K562 (cell line): ENCODE measurements around the gene KCNK4. TPM values are rescaled to one million over a fixed set of nuclear protein-coding genes. Genes with fewer than 3 reads are reported as not detected.

ENCODE experiments used
- BCOR ChIP-seq: fragments of 450-650 bp; IDR thresholded peaks from 2 replicates; pipeline ENCODE4 v1.6.1; 2016
- BRD4 ChIP-seq: fragments of 200-600 bp; sonication (generic); IDR thresholded peaks from 2 replicates; pipeline ENCODE4 v1.6.1; 2017; ENCODE audit warnings: inconsistent platforms
- CREB3 ChIP-seq: fragments of 450-650 bp; conservative IDR thresholded peaks from 2 replicates; pipeline ENCODE4 v1.6.1; 2016; ENCODE audit warnings: missing genetic modification characterization, low read depth, mild to moderate bottlenecking, missing compliant biosample characterization, moderate library complexity
- EZH2 ChIP-seq: IDR thresholded peaks from 2 replicates; pipeline ENCODE4 v1.6.1; 2012; ENCODE audit warnings: low read depth, mild to moderate bottlenecking, inconsistent platforms, low read length, borderline replicate concordance
- GATAD2A ChIP-seq: fragments of 450-650 bp; IDR thresholded peaks from 2 replicates; pipeline ENCODE4 v1.6.1; 2017
- HDAC3 ChIP-seq: fragments of 450-650 bp; IDR thresholded peaks from 2 replicates; pipeline ENCODE4 v1.6.1; 2018; ENCODE audit warnings: borderline replicate concordance, mild to moderate bottlenecking, moderate library complexity; ENCODE audit not compliant: partially characterized antibody
- HMGXB4 ChIP-seq: sonication (generic); formaldehyde crosslinking; IDR thresholded peaks from 2 replicates; pipeline ENCODE4 v1.8.1; 2023; ENCODE audit warnings: mild to moderate bottlenecking, missing genetic modification reagents
- IRF9 ChIP-seq: fragments of 450-650 bp; IDR thresholded peaks from 2 replicates; pipeline ENCODE4 v1.6.1; 2016; ENCODE audit warnings: missing biosample characterization, missing genetic modification characterization
- KDM1A ChIP-seq, 2 experiments: fragments of 450-650 bp; IDR thresholded peaks; 2 replicates each; pipeline ENCODE4 v1.6.1; 2016; ENCODE audit warnings: mild to moderate bottlenecking in 2 of 2
- KDM5B ChIP-seq: fragments of 200-600 bp; sonication (generic); IDR thresholded peaks from 2 replicates; pipeline ENCODE4 v1.6.1; 2012; ENCODE audit warnings: low read depth, mild to moderate bottlenecking, moderate library complexity, low read length, control low read depth, inconsistent platforms; ENCODE audit not compliant: insufficient replicate concordance
- KLF16 ChIP-seq: IDR thresholded peaks from 2 replicates; pipeline ENCODE4 v1.6.1; 2016; ENCODE audit warnings: antibody characterized with exemption
- KLF6 ChIP-seq: fragments of 250-450 bp; sonication (Bioruptor Pico); IDR thresholded peaks from 2 replicates; pipeline ENCODE4 v1.4.0; 2020; ENCODE audit warnings: mild to moderate bottlenecking, moderate library complexity, borderline replicate concordance
- MITF ChIP-seq: IDR thresholded peaks from 2 replicates; pipeline ENCODE4 v1.6.1; 2014; ENCODE audit warnings: antibody characterized with exemption
- PCBP1 ChIP-seq: fragments of 200-400 bp; formaldehyde crosslinking; IDR thresholded peaks from 2 replicates; pipeline ENCODE4 v1.6.1; 2018; ENCODE audit warnings: mild to moderate bottlenecking, low read depth, low read length; ENCODE audit not compliant: poor library complexity, severe bottlenecking
- PTBP1 ChIP-seq: fragments of 200-400 bp; formaldehyde crosslinking; IDR thresholded peaks from 2 replicates; pipeline ENCODE4 v1.6.1; 2017; ENCODE audit warnings: low read depth, low read length
- RAD21 ChIP-seq, 2 experiments: fragments of 250-450 bp in 1 of 2; fragments of 450-650 bp in 1 of 2; sonication (Bioruptor Pico) in 1 of 2; formaldehyde crosslinking in 1 of 2; IDR thresholded peaks in 1 of 2; conservative IDR thresholded peaks in 1 of 2; 2 replicates each; pipeline versions ENCODE4 v1.4.0 to v1.8.0; 2020 to 2022; ENCODE audit warnings: mild to moderate bottlenecking in 2 of 2, moderate library complexity in 1 of 2
- RBM14 ChIP-seq: fragments of 200-400 bp; formaldehyde crosslinking; IDR thresholded peaks from 2 replicates; pipeline ENCODE4 v1.6.1; 2018; ENCODE audit warnings: low read depth, mild to moderate bottlenecking, low read length, moderate library complexity, borderline replicate concordance; ENCODE audit not compliant: insufficient read depth
- RFX7 ChIP-seq: fragments of 250-450 bp; sonication (Bioruptor Pico); IDR thresholded peaks from 2 replicates; pipeline ENCODE4 v1.5.1; 2021; ENCODE audit warnings: mild to moderate bottlenecking
- SAP30 ChIP-seq: fragments of 200-600 bp; sonication (generic); IDR thresholded peaks from 2 replicates; pipeline ENCODE4 v1.6.1; 2012; ENCODE audit warnings: borderline replicate concordance, low read depth, mild to moderate bottlenecking, moderate library complexity, low read length, control low read depth, inconsistent platforms; ENCODE audit not compliant: insufficient read depth, poor library complexity, severe bottlenecking
- SMAD3 ChIP-seq: fragments of 450-650 bp; formaldehyde crosslinking; conservative IDR thresholded peaks from 2 replicates; pipeline ENCODE4 v1.4.0; 2020; ENCODE audit warnings: mild to moderate bottlenecking
- SMARCC2 ChIP-seq: fragments of 450-650 bp; IDR thresholded peaks from 2 replicates; pipeline ENCODE4 v1.6.1; 2017; ENCODE audit warnings: antibody characterized with exemption, moderate library complexity, mild to moderate bottlenecking, low read depth
- TAF1 ChIP-seq: IDR thresholded peaks from 2 replicates; pipeline ENCODE4 v1.6.1; 2011; ENCODE audit warnings: mild to moderate bottlenecking, low read length, moderate library complexity; ENCODE audit not compliant: insufficient read depth, control insufficient read depth, severe bottlenecking; ENCODE audit errors: extremely low read depth
- ZNF311 ChIP-seq: fragments of 250-450 bp; sonication (Bioruptor Pico); IDR thresholded peaks from 2 replicates; pipeline ENCODE4 v1.4.0; 2020; ENCODE audit warnings: mild to moderate bottlenecking, moderate library complexity
- ZNF436 ChIP-seq: fragments of 250-450, 450-650 bp; sonication (Bioruptor Pico); formaldehyde crosslinking; IDR thresholded peaks from 2 replicates; pipeline ENCODE4 v1.7.0; 2020; ENCODE audit warnings: mild to moderate bottlenecking
- polyA plus RNA-seq, 8 experiments: library from polyadenylated mRNA; depleted of rRNA in 4 of 8; stranded (reverse) in 5 of 8; unstranded in 3 of 8; fragments of >200 nt; fragmentation: Nextera tagmentation in 2 of 8; fragmentation: Illumina TruSeq in 1 of 8; extraction: Ambion mirVana in 2 of 8; extraction: Trizol in 1 of 8; gene quantifications; 2 replicates each; pipeline versions ENCODE4 v1.2.1 to v1.2.3, GENCODE V29; 2011 to 2014; ENCODE audit warnings: inconsistent platforms in 1 of 8, missing spikeins in 1 of 8
- total RNA-seq, 7 experiments: library from RNA; depleted of rRNA in 6 of 7; stranded (reverse); fragments of >200 nt in 6 of 7; fragmentation: Illumina TruSeq in 2 of 7; extraction: Trizol in 2 of 7; gene quantifications; 2 replicates each; pipeline versions ENCODE4 v1.2.1 to v1.2.3, GENCODE V29; 2011 to 2021; ENCODE audit warnings: low replicate concordance in 1 of 7

The KCNK4 gene
- total and polyA plus RNA-seq, 9 of the 15 experiments (the other 6 are each of a cell fraction or from before 2014, with no cell fraction given) = not detected

GRCh38 chr11:64317325-64317960, 26.3 kb downstream of the KCNK4 start, which contains the start of gene TRMT112 (continued):
- TF ChIP-seq IRF9 (tag) = no peak
- no peak for TF ChIP-seq PTBP1
- no peak for TF ChIP-seq RFX7 (CRISPR knock-in tag)
- TF ChIP-seq RAD21 (CRISPR knock-in tag; conservative IDR thresholded peaks at IDR 0.05 in 1 of 2, IDR thresholded peaks at IDR 0.05 in 1 of 2) = no peak
- TF ChIP-seq TAF1 = peak; percentile 76
- no peak for TF ChIP-seq SMARCC2
- TF ChIP-seq KDM1A (IDR thresholded peaks at IDR 0.05) = no peak
- TF ChIP-seq CREB3 (tag) = no peak; the same call in 1 of the 2 replicates
- peak; percentile 56 for TF ChIP-seq KDM5B
- TF ChIP-seq KLF16 = no peak
- TF ChIP-seq ZNF311 (CRISPR knock-in tag) = no peak
- no peak for TF ChIP-seq ZNF436 (CRISPR knock-in tag)
- no peak for TF ChIP-seq HDAC3
- TF ChIP-seq BRD4 = peak; percentile 16
- 0 out of 2 replicates have a peak, but pooled peaks have one; percentile 67 for TF ChIP-seq RBM14
- TF ChIP-seq MITF = peak; percentile 93; the same call in 1 of the 2 replicates
- no peak for TF ChIP-seq HMGXB4 (CRISPR knock-in tag)
- no peak for TF ChIP-seq EZH2
- TF ChIP-seq SMAD3 = no peak
- TF ChIP-seq BCOR = peak; percentile 3; the same call in 1 of the 2 replicates
- TF ChIP-seq PCBP1 = no peak
- no peak for TF ChIP-seq KLF6 (CRISPR knock-in tag)
- TF ChIP-seq SAP30 = peak; percentile 74
- TF ChIP-seq GATAD2A = no peak
